Left ventricle myocardium inferior (tissue), 1 donor: ENCODE measurements around the gene PIGU. TPM values are rescaled to one million over a fixed set of nuclear protein-coding genes. Genes with fewer than 3 reads are reported as not detected.
A peak's percentile ranks its signal among the peaks of the same experiment; 100 is the strongest.
"Not testable (repeated sequence)": the region's sequence is repeated elsewhere in the genome, so short reads cannot be mapped to it uniquely, and the experiment has no call there.

Experiments used
- DNase-seq: peaks from one replicate; pipeline ENCODE4 v3.0.0-alpha.2; 2020
- H3K27ac ChIP-seq: fragments of 200-600 bp; replicated peaks from 2 replicates; pipeline ENCODE4 v1.8.0; 2021
- H3K27me3 ChIP-seq: fragments of 200-600 bp; 2 replicates; pipeline ENCODE4 v1.8.0; 2021; ENCODE audit warnings: low read depth
- H3K36me3 ChIP-seq: fragments of 200-600 bp; 2 replicates; pipeline ENCODE4 v1.8.0; 2021
- H3K4me1 ChIP-seq: fragments of 200-600 bp; 2 replicates; pipeline ENCODE4 v1.8.0; 2021
- H3K4me3 ChIP-seq: fragments of 200-600 bp; 2 replicates; pipeline ENCODE4 v1.8.0; 2021; ENCODE audit warnings: mild to moderate bottlenecking, moderate library complexity
- H3K9me3 ChIP-seq: fragments of 200-600 bp; replicated peaks from 2 replicates; pipeline ENCODE4 v1.8.0; 2021
- CTCF ChIP-seq: fragments of 200-600 bp; IDR thresholded peaks from 2 replicates; pipeline ENCODE4 v1.8.0; 2021; ENCODE audit warnings: antibody characterized with exemption, mild to moderate bottlenecking, borderline replicate concordance
- intact Hi-C: fragments of 100-400 bp; cut with micrococcal nuclease; formaldehyde crosslinking; loops from one replicate; pipeline ENCODE4 v1.11.0; 2022
- long read RNA-seq: library from polyadenylated mRNA; unstranded; transcript quantifications from one replicate; pipeline ENCODE4 v2.0.0, GENCODE V29; 2021
- total RNA-seq: library from RNA; stranded (reverse); fragmentation: NEBNext Ultra II Directional; extraction: Animal tissue kit (Norgen Biotek cat#: 25700); gene quantifications from one replicate; pipeline ENCODE4 v1.2.1, GENCODE V29; 2021
- donor health status: DM: no; HTN: yes; CAD: no; lungs with severe emphysema.

The PIGU gene, protein sequence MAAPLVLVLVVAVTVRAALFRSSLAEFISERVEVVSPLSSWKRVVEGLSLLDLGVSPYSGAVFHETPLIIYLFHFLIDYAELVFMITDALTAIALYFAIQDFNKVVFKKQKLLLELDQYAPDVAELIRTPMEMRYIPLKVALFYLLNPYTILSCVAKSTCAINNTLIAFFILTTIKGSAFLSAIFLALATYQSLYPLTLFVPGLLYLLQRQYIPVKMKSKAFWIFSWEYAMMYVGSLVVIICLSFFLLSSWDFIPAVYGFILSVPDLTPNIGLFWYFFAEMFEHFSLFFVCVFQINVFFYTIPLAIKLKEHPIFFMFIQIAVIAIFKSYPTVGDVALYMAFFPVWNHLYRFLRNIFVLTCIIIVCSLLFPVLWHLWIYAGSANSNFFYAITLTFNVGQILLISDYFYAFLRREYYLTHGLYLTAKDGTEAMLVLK
- total RNA-seq = 13.7 TPM
- long read RNA-seq, transcript PIGU-201 (12 exons, 1,632 nt) = major isoform, 14 of 16 reads
- long read RNA-seq, partial matches to known transcripts = 0 of 16 reads
- long read RNA-seq, other reads (novel, unspliced or antisense) = 2 of 16 reads

DNA sequence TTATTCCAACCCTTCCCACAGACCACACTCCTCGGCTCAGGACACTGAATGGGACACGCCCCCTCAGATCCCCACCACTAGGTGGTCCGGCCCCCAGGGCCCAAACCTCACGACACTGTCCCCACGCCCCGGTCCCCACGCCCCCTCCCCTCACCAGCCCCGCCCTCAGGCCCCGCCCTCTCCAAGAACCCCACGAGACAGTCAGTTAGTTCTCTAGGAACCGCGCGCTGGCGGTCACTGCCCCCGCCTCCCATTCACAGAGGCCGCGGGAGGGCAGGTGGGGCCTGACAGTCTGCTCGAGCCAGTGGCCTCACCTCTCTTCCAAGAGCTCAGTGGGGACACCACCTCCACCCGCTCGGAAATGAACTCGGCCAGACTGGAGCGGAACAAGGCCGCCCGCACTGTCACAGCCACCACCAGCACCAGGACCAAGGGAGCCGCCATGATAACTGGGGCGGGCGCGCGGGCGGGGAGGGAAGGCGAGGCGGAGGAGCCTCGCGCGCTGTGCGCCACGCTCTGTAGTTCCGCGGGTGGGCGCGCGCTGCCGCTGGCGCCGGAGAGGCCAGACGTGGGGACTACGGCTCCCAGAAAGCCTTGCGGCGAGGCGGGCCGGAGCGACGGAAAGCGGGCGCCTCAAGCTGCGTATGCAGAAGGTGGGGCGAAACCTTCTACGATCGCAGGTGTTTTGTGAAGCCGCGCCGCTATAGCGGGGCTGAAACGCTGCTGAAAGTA lies at the start of gene PIGU:
Gene PIGU, minus strand, starts transcription at position 451 of the 732 bp plus-strand sequence. Its CDS starts 7 bp downstream, at position 444.
- Histone ChIP-seq H3K9me3 (no peaks in the 10 kb centered on the region), H3K27ac (peak within 1 kb of the TSS; percentile 82), H3K27me3 (no peaks in the 10 kb centered on the region), H3K4me3 (peak within 1 kb of the TSS; percentile 79), H3K36me3 (no peaks in the 10 kb centered on the region), H3K4me1 (peaks cover 21% of the 10 kb centered on the region)
- TF ChIP-seq CTCF = peak; percentile 56
- DNase-seq = peak; percentile 95
- intact Hi-C loops = no loop called here

DNA sequence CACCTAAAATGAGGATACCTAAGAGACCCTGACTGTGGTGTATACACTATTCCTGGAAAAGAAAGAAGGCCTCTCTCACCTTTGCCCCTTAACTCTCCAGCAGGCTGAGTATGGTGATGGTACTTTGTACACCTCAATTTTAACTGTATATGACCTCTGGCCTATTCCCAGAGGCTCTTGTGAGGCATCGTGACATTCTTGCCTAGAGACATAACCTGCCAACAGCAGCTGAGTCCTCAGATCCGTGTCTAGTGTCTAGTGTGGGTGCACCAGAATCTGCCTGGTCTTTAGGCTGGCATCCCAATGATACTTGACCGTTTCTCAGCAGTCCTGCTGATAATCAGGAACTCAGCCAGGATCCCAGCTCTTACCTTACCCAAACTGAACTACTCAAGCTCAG lies 47.3 kb upstream of the PIGU start:
- TF ChIP-seq CTCF = no peak
- H3K27me3 ChIP-seq = no peaks in the 10 kb centered on the region
- peaks cover 32% of the 10 kb centered on the region for H3K4me1 ChIP-seq
- no peak overlapping the region for H3K4me3 ChIP-seq
- no peak for DNase-seq
- intact Hi-C loops = no loop called here
- H3K9me3 ChIP-seq = no peaks in the 10 kb centered on the region
- peaks cover 61% of the 10 kb centered on the region for H3K36me3 ChIP-seq
- peak overlapping the region; percentile 46 for H3K27ac ChIP-seq

DNA sequence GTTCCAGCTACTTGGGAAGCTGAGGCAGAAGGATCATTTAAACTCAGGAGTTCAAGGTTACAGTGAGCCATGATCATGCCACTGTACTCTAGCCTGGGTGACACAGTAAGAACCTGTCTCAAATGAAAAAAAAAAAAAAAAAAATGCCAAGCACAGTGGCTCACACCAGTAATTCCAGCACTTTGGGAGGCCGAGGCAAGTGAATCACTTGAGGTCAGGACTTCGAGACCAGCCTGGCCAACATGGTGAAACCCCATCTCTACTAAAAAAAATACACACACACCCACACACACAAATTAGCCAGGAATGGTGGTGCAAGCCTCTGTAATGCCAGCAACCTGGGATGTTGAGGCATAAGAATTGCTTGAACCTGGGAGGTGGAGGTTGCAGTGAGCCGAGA lies 45.7 kb upstream of the PIGU start:
- H3K4me3 ChIP-seq, H3K27ac ChIP-seq, DNase-seq, H3K9me3 ChIP-seq, H3K27me3 ChIP-seq, intact Hi-C loops: not testable (repeated sequence)
- H3K36me3 ChIP-seq = peaks cover 53% of the 10 kb centered on the region
- peaks cover 32% of the 10 kb centered on the region for H3K4me1 ChIP-seq

- peaks cover 27% of the 10 kb centered on the region for H3K4me1 ChIP-seq
- no peaks in the 10 kb centered on the region for H3K9me3 ChIP-seq
- H3K27me3 ChIP-seq = no peaks in the 10 kb centered on the region
- intact Hi-C loops = no loop called here
- DNase-seq = no peak
- H3K36me3 ChIP-seq = peaks cover 40% of the 10 kb centered on the region
- H3K4me3 ChIP-seq = no peak overlapping the region
- no peak overlapping the region for H3K27ac ChIP-seq
- TF ChIP-seq CTCF = no peak
Measured at GRCh38 chr20:34720266-34720665, 43.4 kb upstream of the PIGU start.

GRCh38 chr20:34719242-34720017 lies 42.5 kb upstream of the PIGU start:
- H3K4me1 ChIP-seq = peaks cover 19% of the 10 kb centered on the region
- H3K27me3 ChIP-seq, intact Hi-C loops, DNase-seq, H3K9me3 ChIP-seq, H3K4me3 ChIP-seq, H3K27ac ChIP-seq: not testable (repeated sequence)
- H3K36me3 ChIP-seq = peaks cover 41% of the 10 kb centered on the region
